ENCODE data around the gene BCKDHB. TPM values are rescaled to one million over a fixed set of nuclear protein-coding genes. Genes with fewer than 3 reads are reported as not detected.

BCKDHB gene
- total RNA-seq, 1 experiment from 2014 or later: 16.4 TPM

GRCh38 chr6:80380566-80380965 is 274.1 kb downstream of the BCKDHB start:
- no peak overlapping the region for H3K27ac ChIP-seq (ENCODE audit: low read length)
- DNase-seq (ENCODE audit: low read depth, low spot score) (no peak), ATAC-seq (no peak)
- no peak for TF ChIP-seq TCF7L2 (IDR thresholded peaks at IDR 0.05; ENCODE audit: low read depth, low read length)
- TF ChIP-seq CTCF (IDR thresholded peaks at IDR 0.05): no peak
- no peak for TF ChIP-seq REST (IDR thresholded peaks at IDR 0.05; ENCODE audit: insufficient read depth in 1 of 2, low read depth in 2 of 2, low read length in 1 of 2)
- TF ChIP-seq POLR2AphosphoS5 (IDR thresholded peaks at IDR 0.05; ENCODE audit: low read depth, low read length): no peak
- TF ChIP-seq SIN3A (IDR thresholded peaks at IDR 0.05; ENCODE audit: borderline replicate concordance, insufficient read depth, low read depth, low read length): no peak
- H3K9me3 ChIP-seq (ENCODE audit: control insufficient read depth, insufficient read depth, low read depth, low read length): 0 out of 2 replicates have a peak, but pooled peaks cover 3% of the 10 kb centered on the region
- in situ Hi-C loops (cut with HindIII; ENCODE audit: low pct_unique_long_range_greater_than_20kb, low sequenced_read_pairs) (no loop called here), intact Hi-C loops (cut with micrococcal nuclease; ENCODE audit: unreplicated experiment) (no loop called here)
- ChIA-PET CTCF (no interaction called here), POLR2A (no interaction called here)
- no peaks in the 10 kb centered on the region for H3K36me3 ChIP-seq (ENCODE audit: control insufficient read depth, insufficient read depth, low read length)
- no peaks in the 10 kb centered on the region for H3K27me3 ChIP-seq (ENCODE audit: control insufficient read depth, insufficient read depth, low read length)
- no peaks in the 10 kb centered on the region for H3K4me1 ChIP-seq (ENCODE audit: control insufficient read depth, insufficient read depth, low read length)
- no peak overlapping the region for H3K4me3 ChIP-seq (ENCODE audit: low read depth in 2 of 2, low read length in 2 of 2)
- no TSS peak for BruUV-seq (replicated peaks)

GRCh38 chr6:80382811-80383210 is 276.3 kb downstream of the BCKDHB start:
- in situ Hi-C loops (cut with HindIII; ENCODE audit: low pct_unique_long_range_greater_than_20kb, low sequenced_read_pairs): no loop called here
- H3K36me3 ChIP-seq (ENCODE audit: control insufficient read depth, insufficient read depth, low read length): no peaks in the 10 kb centered on the region
- no peak for ATAC-seq
- H3K27me3 ChIP-seq (ENCODE audit: control insufficient read depth, insufficient read depth, low read length): no peaks in the 10 kb centered on the region
- H3K9me3 ChIP-seq (ENCODE audit: control insufficient read depth, insufficient read depth, low read depth, low read length): 0 out of 2 replicates have a peak, but pooled peaks cover under 1% of the 10 kb centered on the region
- no TSS peak for BruUV-seq (replicated peaks)
- no peak overlapping the region for H3K27ac ChIP-seq (ENCODE audit: low read length)
- H3K4me1 ChIP-seq (ENCODE audit: control insufficient read depth, insufficient read depth, low read length): no peaks in the 10 kb centered on the region
- TF ChIP-seq SIN3A (IDR thresholded peaks at IDR 0.05; ENCODE audit: borderline replicate concordance, insufficient read depth, low read depth, low read length) (no peak), REST (IDR thresholded peaks at IDR 0.05; ENCODE audit: insufficient read depth in 1 of 2, low read depth in 2 of 2, low read length in 1 of 2) (no peak), POLR2AphosphoS5 (IDR thresholded peaks at IDR 0.05; ENCODE audit: low read depth, low read length) (no peak)
- intact Hi-C loops (cut with micrococcal nuclease; ENCODE audit: unreplicated experiment): no loop called here
- DNase-seq (ENCODE audit: low read depth, low spot score): no peak
- ChIA-PET CTCF (no interaction called here), POLR2A (no interaction called here)
- no peak overlapping the region for H3K4me3 ChIP-seq (ENCODE audit: low read depth in 2 of 2, low read length in 2 of 2)
